ENCODE results near the gene KCNG4. TPM values are rescaled to one million over a fixed set of nuclear protein-coding genes. Genes with fewer than 3 reads are reported as not detected.

The KCNG4 gene
- total RNA-seq, 2 experiments from 2014 or later, result not detected

GRCh38 chr16:84278333-84278732 lies 38.5 kb upstream of the KCNG4 start:
- CTCF ChIA-PET, result interaction anchor here (1.6 kb wide), 1 partner anchor 460 kb away, joined by 5 read pairs; no protein-coding TSS in a partner anchor
- POLR2A ChIA-PET, result no interaction called here
- Histone ChIP-seq H3K27ac (ENCODE audit: low read depth in 1 of 2, low read length in 2 of 2) (no peak overlapping the region), H3K36me3 (ENCODE audit: insufficient read depth, low read length) (no peaks in the 10 kb centered on the region), H3K4me1 (ENCODE audit: insufficient read depth, low read length) (peaks cover 3% of the 10 kb centered on the region), H3K9me3 (ENCODE audit: control insufficient read depth in 1 of 2, insufficient read depth in 1 of 2, low read length in 2 of 2) (no peaks in the 10 kb centered on the region), H3K27me3 (ENCODE audit: control insufficient read depth in 1 of 2, insufficient read depth in 2 of 2, low read length in 2 of 2) (peaks cover 0 to 3% of the 10 kb centered on the region in 2 experiments), H3K4me3 (ENCODE audit: low read length) (no peak overlapping the region)
- Mint-ChIP-seq H3K27me3 (peaks cover 7% of the 10 kb centered on the region), H3K9me3 (no peaks in the 10 kb centered on the region), H3K36me3 (ENCODE audit: low read depth) (no peaks in the 10 kb centered on the region), H3K27ac (no peak overlapping the region), H3K4me1 (ENCODE audit: low read depth) (no peaks in the 10 kb centered on the region), H3K4me3 (no peak overlapping the region)
- no peak for DNase-seq
- intact Hi-C loops (cut with DNase I, micrococcal nuclease), result loop anchor here (5.0 to 10.0 kb wide), 4 partner anchors 204 to 696 kb away; partner anchors contain the start of gene MEAK7 (in 1 of the 2)
- no peak for ATAC-seq (ENCODE audit: poor library complexity)
- TF ChIP-seq, protein P1, sequence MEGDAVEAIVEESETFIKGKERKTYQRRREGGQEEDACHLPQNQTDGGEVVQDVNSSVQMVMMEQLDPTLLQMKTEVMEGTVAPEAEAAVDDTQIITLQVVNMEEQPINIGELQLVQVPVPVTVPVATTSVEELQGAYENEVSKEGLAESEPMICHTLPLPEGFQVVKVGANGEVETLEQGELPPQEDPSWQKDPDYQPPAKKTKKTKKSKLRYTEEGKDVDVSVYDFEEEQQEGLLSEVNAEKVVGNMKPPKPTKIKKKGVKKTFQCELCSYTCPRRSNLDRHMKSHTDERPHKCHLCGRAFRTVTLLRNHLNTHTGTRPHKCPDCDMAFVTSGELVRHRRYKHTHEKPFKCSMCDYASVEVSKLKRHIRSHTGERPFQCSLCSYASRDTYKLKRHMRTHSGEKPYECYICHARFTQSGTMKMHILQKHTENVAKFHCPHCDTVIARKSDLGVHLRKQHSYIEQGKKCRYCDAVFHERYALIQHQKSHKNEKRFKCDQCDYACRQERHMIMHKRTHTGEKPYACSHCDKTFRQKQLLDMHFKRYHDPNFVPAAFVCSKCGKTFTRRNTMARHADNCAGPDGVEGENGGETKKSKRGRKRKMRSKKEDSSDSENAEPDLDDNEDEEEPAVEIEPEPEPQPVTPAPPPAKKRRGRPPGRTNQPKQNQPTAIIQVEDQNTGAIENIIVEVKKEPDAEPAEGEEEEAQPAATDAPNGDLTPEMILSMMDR (IDR thresholded peaks at IDR 0.05), result no peak

DNA sequence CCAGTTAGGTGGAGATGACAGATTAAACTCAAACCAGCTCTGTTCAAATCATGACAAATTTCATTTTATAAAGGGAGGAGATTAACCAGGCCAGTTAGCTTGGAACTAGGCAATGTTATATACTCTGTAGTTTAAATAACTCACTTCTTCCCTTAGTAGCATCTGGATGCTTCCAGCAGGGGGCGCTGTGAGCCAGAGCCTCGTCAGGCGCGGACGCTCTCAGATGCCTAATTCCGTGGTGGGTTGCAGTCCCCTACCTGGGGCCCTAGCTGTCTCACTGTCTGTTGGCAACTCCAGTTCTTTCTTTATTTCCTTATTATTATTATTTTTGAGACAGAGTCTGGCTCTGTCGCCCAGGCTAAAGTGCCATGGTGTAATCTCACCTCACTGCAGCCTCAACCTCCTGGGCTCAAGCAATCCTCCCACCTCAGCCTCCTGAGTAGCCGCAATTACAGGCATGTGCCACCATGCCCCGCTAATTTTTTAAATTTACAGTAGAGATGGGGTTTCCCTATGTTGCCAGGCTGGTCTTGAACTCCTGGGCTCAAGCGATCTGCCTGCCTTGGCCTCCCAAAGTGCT lies 37.5 kb upstream of the KCNG4 start:
- H3K9me3 Mint-ChIP-seq, result no peaks in the 10 kb centered on the region
- H3K27me3 Mint-ChIP-seq, result peaks cover 6% of the 10 kb centered on the region
- Histone ChIP-seq H3K9me3 (ENCODE audit: control insufficient read depth in 1 of 2, insufficient read depth in 1 of 2, low read length in 2 of 2) (no peaks in the 10 kb centered on the region), H3K36me3 (ENCODE audit: insufficient read depth, low read length) (no peaks in the 10 kb centered on the region), H3K4me1 (ENCODE audit: insufficient read depth, low read length) (peaks cover 3% of the 10 kb centered on the region), H3K27me3 (ENCODE audit: control insufficient read depth in 1 of 2, insufficient read depth in 2 of 2, low read length in 2 of 2) (peaks cover 0 to 3% of the 10 kb centered on the region in 2 experiments), H3K27ac (ENCODE audit: low read depth in 1 of 2, low read length in 2 of 2) (no peak overlapping the region), H3K4me3 (ENCODE audit: low read length) (no peak overlapping the region)
- no peaks in the 10 kb centered on the region for H3K4me1 Mint-ChIP-seq (ENCODE audit: low read depth)
- H3K27ac Mint-ChIP-seq, result no peak overlapping the region
- DNase-seq (peak; percentile 50 to 83 (median 68)), ATAC-seq (ENCODE audit: poor library complexity) (peak; percentile 69)
- CTCF ChIA-PET, result interaction anchor here (1.1 to 1.6 kb wide), 4 partner anchors 9 to 461 kb away, joined by 3 to 5 read pairs (median 4); no protein-coding TSS in a partner anchor
- POLR2A ChIA-PET, result no interaction called here
- intact Hi-C loops (cut with DNase I, micrococcal nuclease), result loop anchor here (1.0 to 10.0 kb wide), 6 partner anchors 205 to 697 kb away; partner anchors contain the start of gene MEAK7 (in 1 of the 2)
- TF ChIP-seq, protein P1 (IDR thresholded peaks at IDR 0.05), result peak; percentile 92
- H3K4me3 Mint-ChIP-seq, result no peak overlapping the region
- no peaks in the 10 kb centered on the region for H3K36me3 Mint-ChIP-seq (ENCODE audit: low read depth)

- Mint-ChIP-seq H3K9me3 (no peaks in the 10 kb centered on the region), H3K36me3 (ENCODE audit: low read depth) (no peaks in the 10 kb centered on the region), H3K4me3 (no peak overlapping the region), H3K27ac (no peak overlapping the region), H3K4me1 (ENCODE audit: low read depth) (no peaks in the 10 kb centered on the region), H3K27me3 (peaks cover 6% of the 10 kb centered on the region)
- H3K4me1 ChIP-seq (ENCODE audit: insufficient read depth, low read length), result peaks cover 3% of the 10 kb centered on the region
- no peak for ATAC-seq (ENCODE audit: poor library complexity)
- no peak overlapping the region for H3K27ac ChIP-seq (ENCODE audit: low read depth in 1 of 2, low read length in 2 of 2)
- CTCF ChIA-PET, result no interaction called here
- H3K9me3 ChIP-seq (ENCODE audit: control insufficient read depth in 1 of 2, insufficient read depth in 1 of 2, low read length in 2 of 2), result no peaks in the 10 kb centered on the region
- POLR2A ChIA-PET, result no interaction called here
- H3K36me3 ChIP-seq (ENCODE audit: insufficient read depth, low read length), result no peaks in the 10 kb centered on the region
- H3K27me3 ChIP-seq (ENCODE audit: control insufficient read depth in 1 of 2, insufficient read depth in 2 of 2, low read length in 2 of 2), result peaks cover 0 to 5% of the 10 kb centered on the region in 2 experiments
- TF ChIP-seq, protein P1 (IDR thresholded peaks at IDR 0.05), result no peak
- H3K4me3 ChIP-seq (ENCODE audit: low read length), result no peak overlapping the region
- no peak for DNase-seq
- intact Hi-C loops (cut with DNase I, micrococcal nuclease), result loop anchor here (2.0 to 10.0 kb wide), 5 partner anchors 207 to 699 kb away; partner anchors contain the start of gene MEAK7 (in 1 of the 2)
Measured at GRCh38 chr16:84275585-84276151, 35.9 kb upstream of the KCNG4 start.
